Measurements from ENCODE around the gene MEPCE.

MEPCE gene

DNA sequence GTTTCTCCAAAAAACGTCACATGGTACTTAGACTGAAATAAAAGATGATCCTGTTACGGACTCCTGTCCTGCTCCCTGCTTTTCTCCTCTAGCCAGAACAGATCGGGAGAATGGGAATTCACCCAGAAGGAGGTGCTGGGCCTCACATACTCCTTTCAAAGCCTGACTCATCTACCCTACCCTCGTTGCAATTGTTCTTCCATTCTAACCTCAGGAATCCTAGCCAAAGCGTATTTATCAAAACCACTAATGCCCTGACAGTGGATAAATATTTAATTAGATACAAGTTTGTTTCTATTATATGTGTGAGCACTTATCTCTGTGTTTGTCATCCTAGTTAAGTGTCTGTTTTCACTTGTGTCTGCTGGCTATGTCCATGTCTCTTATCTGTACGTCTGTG lies 22.9 kb upstream of the MEPCE start:
- DNase-seq (ENCODE audit: low read depth in 3 of 3) = no peak

- DNase-seq (ENCODE audit: low read depth in 3 of 3) = peak in 2 of 3 experiments; percentile 9 to 24
Measured at GRCh38 chr7:100407285-100408180, 22.1 kb upstream of the MEPCE start.

GRCh38 chr7:100411101-100411500 lies 18.5 kb upstream of the MEPCE start:
- DNase-seq (ENCODE audit: low read depth in 3 of 3) = no peak

DNA sequence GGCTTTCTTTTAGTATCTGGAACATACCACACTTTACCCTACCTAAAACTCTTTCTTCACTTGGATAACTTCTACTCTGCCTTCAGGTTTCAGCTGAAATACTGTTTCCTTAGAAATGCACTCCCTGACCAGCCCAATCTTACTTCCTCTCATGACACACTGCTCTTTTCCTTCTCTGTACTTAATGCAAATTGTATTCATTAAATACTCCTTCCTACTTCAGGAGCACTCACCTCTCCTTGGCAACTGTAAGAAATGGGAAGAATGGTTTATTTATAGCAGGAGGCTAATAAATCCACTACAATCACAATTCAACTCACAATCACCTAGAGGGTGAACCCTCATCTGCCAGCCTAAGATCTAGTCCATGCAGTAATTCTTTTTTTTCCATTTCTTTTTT lies 16.3 kb upstream of the MEPCE start:
- DNase-seq (ENCODE audit: low read depth in 3 of 3) = no peak

DNA sequence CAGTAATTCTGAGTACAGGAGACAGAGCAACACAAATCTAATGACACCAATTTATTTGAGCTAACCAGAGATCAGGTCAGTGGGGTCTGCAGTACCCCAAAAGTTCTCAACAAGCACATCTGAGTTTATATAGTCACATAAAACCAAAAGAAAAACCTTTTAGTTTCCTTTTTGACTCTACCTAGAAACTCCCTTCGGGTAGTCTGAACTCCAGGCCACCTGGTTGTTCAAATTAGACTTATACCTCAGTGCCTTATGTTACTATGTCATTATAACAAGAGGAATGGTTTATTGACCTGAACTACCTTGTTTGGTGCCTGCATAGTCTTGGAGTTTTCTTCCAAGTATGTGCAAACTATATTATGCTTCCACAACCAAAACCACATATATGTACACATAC lies 15.7 kb upstream of the MEPCE start:
- no peak for DNase-seq (ENCODE audit: low read depth in 3 of 3)

GRCh38 chr7:100415448-100415847 lies 14.2 kb upstream of the MEPCE start:
- DNase-seq (ENCODE audit: low read depth in 3 of 3) = no peak

- no peak for DNase-seq (ENCODE audit: low read depth in 3 of 3)
Measured at GRCh38 chr7:100418930-100419659, 10.5 kb upstream of the MEPCE start.

- DNase-seq (ENCODE audit: low read depth in 3 of 3) = no peak
Measured at GRCh38 chr7:100419660-100420226, 9.9 kb upstream of the MEPCE start.

- no peak for DNase-seq (ENCODE audit: low read depth in 3 of 3)
Measured at GRCh38 chr7:100423315-100423714, 6.3 kb upstream of the MEPCE start.

DNA sequence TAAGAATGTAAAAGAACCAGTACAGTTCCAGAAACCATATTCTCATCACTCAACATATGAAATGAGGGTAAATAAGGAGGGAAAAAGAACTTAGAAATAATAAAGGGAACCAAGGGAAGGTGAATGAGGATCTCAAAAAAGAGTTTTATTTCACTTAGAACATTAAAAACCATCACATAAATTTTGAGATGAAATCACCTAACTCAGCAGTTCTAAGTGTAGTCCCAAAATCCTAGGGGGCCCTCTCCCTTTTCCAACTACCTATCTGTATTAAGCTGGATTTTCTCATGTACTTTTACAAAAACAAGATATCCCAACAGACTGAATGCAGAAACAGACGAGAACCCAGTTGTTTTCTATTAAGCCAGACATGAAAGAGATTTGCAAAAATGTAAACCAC lies 4.3 kb upstream of the MEPCE start:
- no peak for DNase-seq (ENCODE audit: low read depth in 3 of 3)

GRCh38 chr7:100426516-100426915 lies 3.1 kb upstream of the MEPCE start:
- DNase-seq (ENCODE audit: low read depth in 3 of 3) = no peak

- no peak for DNase-seq (ENCODE audit: low read depth in 3 of 3)
Measured at GRCh38 chr7:100427762-100428198, 1.9 kb upstream of the MEPCE start.

DNA sequence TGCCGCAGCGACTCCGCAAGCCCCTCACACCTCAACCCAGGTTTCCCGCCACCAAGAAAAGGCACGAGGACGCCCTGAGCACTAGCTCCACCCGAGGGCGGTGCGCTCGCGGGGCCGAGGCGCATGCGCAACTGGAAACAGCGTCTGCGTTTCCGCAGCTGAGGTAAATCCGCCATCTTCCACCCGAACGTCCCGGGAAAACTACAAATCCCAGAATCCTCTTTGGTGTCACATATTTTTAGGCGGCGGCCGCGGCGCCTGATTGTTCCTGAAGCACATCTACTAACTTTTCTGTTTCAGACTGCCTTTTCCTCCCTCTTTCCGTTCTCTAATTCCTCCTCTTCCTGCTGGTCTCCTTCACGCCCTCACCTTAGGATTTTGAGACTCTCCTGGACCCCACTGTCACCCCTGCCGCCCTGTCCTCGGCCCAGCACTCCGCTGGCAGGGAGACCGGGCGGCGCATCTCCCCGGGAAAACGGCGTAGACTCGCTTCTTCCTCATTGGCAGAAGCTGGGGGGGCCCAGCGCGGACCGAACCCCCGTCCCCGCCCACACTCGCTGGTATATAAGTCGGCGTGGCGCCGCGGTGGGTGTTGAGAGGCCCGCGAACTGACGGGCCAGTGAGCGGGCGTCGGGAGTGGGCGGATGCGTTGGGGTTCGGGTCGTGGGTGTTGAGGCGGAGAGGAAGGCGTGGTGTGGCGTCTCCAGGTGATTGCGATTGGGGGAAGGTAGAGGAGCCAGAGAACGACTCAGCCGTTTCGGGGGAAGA lies 1.2 kb upstream of the MEPCE start, which contains the start of gene ZCWPW1:
TSS of gene ZCWPW1 (minus strand) at position 505 of the 768 bp plus-strand sequence. CDS start 8,054 bp downstream, outside the sequence.
- peak; percentile 92 to 98 (median 95) for DNase-seq (ENCODE audit: low read depth in 3 of 3)

- peak; percentile 100 for DNase-seq (ENCODE audit: low read depth in 3 of 3)
Measured at GRCh38 chr7:100428967-100429636, 529 bp upstream of the MEPCE start.

GRCh38 chr7:100430493-100431285 lies 1.1 kb downstream of the MEPCE start:
- DNase-seq (ENCODE audit: low read depth in 3 of 3) = no peak

DNA sequence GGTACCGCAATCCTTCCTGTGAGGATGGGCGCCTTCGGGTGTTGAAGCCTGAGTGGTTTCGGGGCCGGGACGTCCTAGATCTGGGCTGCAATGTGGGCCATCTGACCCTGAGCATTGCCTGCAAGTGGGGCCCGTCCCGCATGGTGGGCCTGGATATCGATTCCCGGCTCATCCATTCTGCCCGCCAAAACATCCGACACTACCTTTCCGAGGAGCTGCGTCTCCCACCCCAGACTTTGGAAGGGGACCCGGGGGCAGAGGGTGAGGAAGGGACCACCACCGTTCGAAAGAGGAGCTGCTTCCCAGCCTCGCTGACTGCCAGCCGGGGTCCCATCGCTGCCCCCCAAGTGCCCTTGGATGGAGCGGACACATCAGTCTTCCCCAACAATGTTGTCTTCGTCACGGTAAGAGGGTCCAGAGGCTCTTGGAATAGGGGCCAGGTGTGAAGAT lies 1.7 kb downstream of the MEPCE start:
- no peak for DNase-seq (ENCODE audit: low read depth in 3 of 3)

DNA sequence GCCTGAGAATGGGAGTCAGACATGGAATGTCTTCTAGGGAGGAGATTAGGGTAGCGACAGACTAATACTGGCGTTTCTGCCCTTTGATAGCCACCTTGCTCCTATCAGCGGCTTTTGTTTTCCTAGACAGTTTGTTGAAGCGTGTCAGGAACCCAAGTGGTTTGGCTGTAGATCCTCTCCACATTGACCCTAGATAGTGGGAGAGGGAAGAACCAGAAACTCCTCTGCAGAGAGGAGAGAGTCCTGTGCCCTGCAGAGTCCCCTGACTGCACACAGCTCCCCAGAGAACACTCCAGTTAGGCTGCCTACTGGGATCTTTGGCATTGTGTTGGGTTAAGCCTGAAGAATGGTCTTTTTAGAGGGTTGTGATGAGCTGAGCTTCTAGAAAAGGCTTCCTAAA lies 2.4 kb downstream of the MEPCE start:
- no peak for DNase-seq (ENCODE audit: low read depth in 3 of 3)

GRCh38 chr7:100432621-100433275 lies 3.1 kb downstream of the MEPCE start:
- no peak for DNase-seq (ENCODE audit: low read depth in 3 of 3)

GRCh38 chr7:100433276-100433591 lies 3.6 kb downstream of the MEPCE start:
- no peak for DNase-seq (ENCODE audit: low read depth in 3 of 3)
